Uterus (tissue), 4 donors: ENCODE results near the gene NMT1. TPM values are rescaled to one million over a fixed set of nuclear protein-coding genes. Genes with fewer than 3 reads are reported as not detected.
A peak's percentile ranks its signal among the peaks of the same experiment; 100 is the strongest.

Source experiments
- DNase-seq, 2 donors: peaks; one replicate each; pipeline ENCODE4 v3.0.0-alpha.2; 2019 to 2020
- H3K27ac ChIP-seq, 2 donors: fragments of 200-600 bp; sonication (generic); 1 replicate in 1 of 2; 2 replicates in 1 of 2; pipeline ENCODE4 v1.5.1; 2016 to 2018
- H3K27me3 ChIP-seq, 2 donors: fragments of 200-600 bp; sonication (generic); one replicate each; pipeline ENCODE4 v1.5.1; 2018 to 2019; ENCODE audit warnings: control low read depth in 1 of 2
- H3K36me3 ChIP-seq, 2 donors: fragments of 200-600 bp; sonication (generic); one replicate each; pipeline ENCODE4 v1.5.1; 2019; ENCODE audit warnings: control low read depth in 1 of 2
- H3K4me1 ChIP-seq, 2 donors: fragments of 200-600 bp; sonication (generic); one replicate each; pipeline ENCODE4 v1.5.1; 2018 to 2019; ENCODE audit warnings: control low read depth in 1 of 2
- H3K4me3 ChIP-seq, 2 donors: fragments of 200-600 bp; sonication (generic); 1 replicate in 1 of 2; 2 replicates in 1 of 2; pipeline ENCODE4 v1.5.1; 2018 to 2019; ENCODE audit warnings: mild to moderate bottlenecking in 1 of 2
- H3K9me3 ChIP-seq, 2 donors: fragments of 200-600 bp; sonication (generic); one replicate each; pipeline ENCODE4 v1.5.1; 2019; ENCODE audit warnings: control low read depth in 1 of 2
- POLR2A ChIP-seq, 2 donors: fragments of 450-650 bp; IDR thresholded peaks; one replicate each; pipeline ENCODE4 v1.6.1; 2016; ENCODE audit warnings: antibody characterized with exemption in 2 of 2, mild to moderate bottlenecking in 1 of 2, moderate library complexity in 1 of 2
- intact Hi-C: fragments of 100-400 bp; cut with DNase I; formaldehyde crosslinking; loops from one replicate; pipeline ENCODE4 v1.15.1; 2023; ENCODE audit warnings: low total_unique reads
- total RNA-seq, 4 donors: library from RNA; depleted of rRNA in 3 of 4; stranded (reverse); fragments of >200 nt in 3 of 4; gene quantifications; one replicate each; pipeline versions ENCODE4 v1.1.0 to v1.2.4, GENCODE V29; 2014 to 2023
- TF ChIP-seq, protein P1 (sequence below), 4 experiments: fragments of 200-600 bp in 2 of 4; fragments of 450-650 bp in 2 of 4; sonication (generic) in 2 of 4; IDR thresholded peaks; one replicate each; pipeline ENCODE4 v1.5.1; 2016 to 2019; ENCODE audit warnings: antibody characterized with exemption in 4 of 4, mild to moderate bottlenecking in 2 of 4, moderate library complexity in 1 of 4
- donor health status: DM: yes; HTN: yes; CAD: no.

The NMT1 gene
- total RNA-seq, 4 donors from 2014 or later = 25.6 to 115 (median 72.3) TPM

DNA sequence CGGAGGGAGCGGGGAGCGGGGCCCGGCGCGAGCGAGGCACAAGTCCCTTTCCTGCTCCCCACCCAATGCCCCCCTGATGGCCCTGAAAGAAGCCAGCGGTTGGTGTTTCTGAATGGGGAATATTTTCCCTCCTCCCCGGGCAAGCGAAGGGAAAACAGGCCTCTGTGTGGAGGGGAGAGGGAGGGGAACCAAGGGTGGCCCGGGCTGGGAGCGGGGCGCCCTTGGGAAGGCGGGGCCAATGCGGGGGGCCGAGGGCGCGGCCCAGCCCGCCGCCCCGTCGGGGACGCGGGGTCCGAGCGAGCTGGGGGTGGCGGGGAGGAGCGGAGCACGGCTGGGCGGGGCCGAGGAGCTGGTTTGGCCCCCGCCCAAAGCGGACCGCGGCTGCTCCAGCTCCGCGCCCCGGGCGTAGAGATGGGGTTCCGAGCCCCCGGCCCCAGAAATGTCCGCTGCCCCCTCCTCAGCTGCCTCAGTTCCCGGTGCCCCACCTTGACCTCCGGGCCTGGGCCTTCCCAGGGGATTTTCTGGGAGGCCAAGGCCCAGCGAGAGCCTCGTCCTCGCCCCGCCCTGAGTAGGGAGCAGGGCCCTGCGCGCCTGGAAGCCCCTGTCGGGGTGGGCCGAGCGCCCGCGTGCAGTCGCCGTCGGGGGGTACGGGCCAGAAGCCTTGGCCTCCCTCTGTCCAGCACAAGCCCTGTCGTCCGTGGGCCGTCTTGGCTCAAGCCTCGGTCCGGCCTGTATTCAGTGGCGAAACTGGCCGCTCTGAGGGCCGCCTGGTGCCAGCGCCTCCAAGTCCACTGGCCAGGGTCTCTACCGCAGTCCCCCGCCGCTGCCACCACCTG, 83.3 kb downstream of the NMT1 start:
- H3K27ac ChIP-seq = peak overlapping the region; percentile 94 to 99
- intact Hi-C loops = no loop called here
- H3K36me3 ChIP-seq = no peaks in the 10 kb centered on the region
- H3K27me3 ChIP-seq = no peaks in the 10 kb centered on the region
- peaks cover 5 to 7% of the 10 kb centered on the region in 2 donors for H3K4me1 ChIP-seq
- peak overlapping the region; percentile 33 to 46 for H3K4me3 ChIP-seq
- peak; percentile 67 to 79 for DNase-seq
- H3K9me3 ChIP-seq = no peaks in the 10 kb centered on the region
- TF ChIP-seq, protein P1, sequence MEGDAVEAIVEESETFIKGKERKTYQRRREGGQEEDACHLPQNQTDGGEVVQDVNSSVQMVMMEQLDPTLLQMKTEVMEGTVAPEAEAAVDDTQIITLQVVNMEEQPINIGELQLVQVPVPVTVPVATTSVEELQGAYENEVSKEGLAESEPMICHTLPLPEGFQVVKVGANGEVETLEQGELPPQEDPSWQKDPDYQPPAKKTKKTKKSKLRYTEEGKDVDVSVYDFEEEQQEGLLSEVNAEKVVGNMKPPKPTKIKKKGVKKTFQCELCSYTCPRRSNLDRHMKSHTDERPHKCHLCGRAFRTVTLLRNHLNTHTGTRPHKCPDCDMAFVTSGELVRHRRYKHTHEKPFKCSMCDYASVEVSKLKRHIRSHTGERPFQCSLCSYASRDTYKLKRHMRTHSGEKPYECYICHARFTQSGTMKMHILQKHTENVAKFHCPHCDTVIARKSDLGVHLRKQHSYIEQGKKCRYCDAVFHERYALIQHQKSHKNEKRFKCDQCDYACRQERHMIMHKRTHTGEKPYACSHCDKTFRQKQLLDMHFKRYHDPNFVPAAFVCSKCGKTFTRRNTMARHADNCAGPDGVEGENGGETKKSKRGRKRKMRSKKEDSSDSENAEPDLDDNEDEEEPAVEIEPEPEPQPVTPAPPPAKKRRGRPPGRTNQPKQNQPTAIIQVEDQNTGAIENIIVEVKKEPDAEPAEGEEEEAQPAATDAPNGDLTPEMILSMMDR (IDR thresholded peaks at IDR 0.05) = no peak
- TF ChIP-seq POLR2A (IDR thresholded peaks at IDR 0.05) = no peak

DNA sequence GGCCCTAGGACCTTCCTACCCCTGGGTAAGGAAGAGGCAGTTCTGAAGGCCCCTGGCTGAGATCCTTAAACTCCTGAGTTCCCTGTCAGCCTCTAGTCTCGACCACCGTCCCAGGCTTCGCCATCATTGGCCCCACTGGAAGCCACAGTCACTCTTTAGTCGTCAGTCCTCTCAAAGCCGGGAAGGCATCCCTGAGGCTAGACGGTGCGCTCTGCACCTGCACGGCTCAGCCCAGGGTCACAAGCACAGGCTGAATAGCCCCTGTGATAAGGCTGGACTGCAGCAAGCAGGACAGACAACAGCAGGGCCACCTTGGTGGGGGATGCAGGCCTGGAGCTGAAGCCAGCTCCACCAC, 83.9 kb downstream of the NMT1 start:
- Histone ChIP-seq H3K4me1 (peaks cover 5 to 7% of the 10 kb centered on the region in 2 donors), H3K27ac (peak overlapping the region; percentile 94 to 99), H3K27me3 (no peaks in the 10 kb centered on the region), H3K4me3 (peak overlapping the region; percentile 33 to 46), H3K36me3 (no peaks in the 10 kb centered on the region), H3K9me3 (no peaks in the 10 kb centered on the region)
- intact Hi-C loops = no loop called here
- DNase-seq = peak in 1 of 2 donors; percentile 32
- no peak for TF ChIP-seq POLR2A (IDR thresholded peaks at IDR 0.05)
- TF ChIP-seq, protein P1 (IDR thresholded peaks at IDR 0.05) = no peak

DNA sequence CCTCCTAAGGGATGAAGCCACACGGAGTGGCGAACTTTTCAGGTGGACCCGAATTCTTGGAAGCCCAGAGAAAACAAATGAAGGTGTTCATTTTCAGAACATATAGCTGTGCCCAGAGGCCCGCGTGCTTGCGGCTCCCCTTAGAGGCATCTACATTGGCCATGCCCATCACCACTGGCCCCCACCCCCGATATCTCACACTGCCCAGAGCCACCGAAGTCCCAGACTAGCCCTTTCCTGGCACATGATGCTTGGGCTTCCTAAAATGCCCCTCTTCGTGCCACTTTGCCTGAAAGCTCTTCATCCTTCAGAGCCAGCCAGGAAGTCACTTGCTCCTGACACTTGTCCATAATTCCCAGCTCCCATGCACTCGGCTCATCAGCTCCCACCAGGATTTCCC, 85.0 kb downstream of the NMT1 start:
- Histone ChIP-seq H3K4me1 (peaks cover 7% of the 10 kb centered on the region in 2 donors), H3K9me3 (no peaks in the 10 kb centered on the region), H3K27ac (peak overlapping the region; percentile 99), H3K27me3 (no peaks in the 10 kb centered on the region), H3K36me3 (no peaks in the 10 kb centered on the region), H3K4me3 (no peak overlapping the region)
- no peak for DNase-seq
- TF ChIP-seq, protein P1 (IDR thresholded peaks at IDR 0.05) = no peak
- TF ChIP-seq POLR2A (IDR thresholded peaks at IDR 0.05) = no peak
- intact Hi-C loops = no loop called here

DNA sequence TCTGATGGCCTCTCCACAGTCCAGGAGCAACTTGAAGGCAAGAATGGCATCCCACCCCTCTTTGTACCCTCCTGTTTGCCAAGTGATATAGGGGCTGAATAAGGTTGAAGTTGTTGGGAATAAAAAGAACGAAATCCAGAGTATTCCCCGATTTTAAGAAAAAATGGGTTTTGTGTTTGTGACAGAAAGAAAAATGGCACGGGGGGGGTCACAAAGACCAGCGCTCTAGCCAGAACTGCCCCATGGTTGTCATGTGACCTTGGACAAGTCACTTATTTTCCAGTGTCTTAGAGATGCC, 85.4 kb downstream of the NMT1 start:
- Histone ChIP-seq H3K9me3 (no peaks in the 10 kb centered on the region), H3K4me1 (peaks cover 7 to 8% of the 10 kb centered on the region in 2 donors), H3K36me3 (no peaks in the 10 kb centered on the region), H3K27ac (peak overlapping the region; percentile 99), H3K27me3 (no peaks in the 10 kb centered on the region), H3K4me3 (peak overlapping the region in 1 of 2 donors; percentile 74)
- TF ChIP-seq, protein P1 (IDR thresholded peaks at IDR 0.05) = no peak
- TF ChIP-seq POLR2A (IDR thresholded peaks at IDR 0.05) = no peak
- DNase-seq = no peak
- intact Hi-C loops = no loop called here

DNA sequence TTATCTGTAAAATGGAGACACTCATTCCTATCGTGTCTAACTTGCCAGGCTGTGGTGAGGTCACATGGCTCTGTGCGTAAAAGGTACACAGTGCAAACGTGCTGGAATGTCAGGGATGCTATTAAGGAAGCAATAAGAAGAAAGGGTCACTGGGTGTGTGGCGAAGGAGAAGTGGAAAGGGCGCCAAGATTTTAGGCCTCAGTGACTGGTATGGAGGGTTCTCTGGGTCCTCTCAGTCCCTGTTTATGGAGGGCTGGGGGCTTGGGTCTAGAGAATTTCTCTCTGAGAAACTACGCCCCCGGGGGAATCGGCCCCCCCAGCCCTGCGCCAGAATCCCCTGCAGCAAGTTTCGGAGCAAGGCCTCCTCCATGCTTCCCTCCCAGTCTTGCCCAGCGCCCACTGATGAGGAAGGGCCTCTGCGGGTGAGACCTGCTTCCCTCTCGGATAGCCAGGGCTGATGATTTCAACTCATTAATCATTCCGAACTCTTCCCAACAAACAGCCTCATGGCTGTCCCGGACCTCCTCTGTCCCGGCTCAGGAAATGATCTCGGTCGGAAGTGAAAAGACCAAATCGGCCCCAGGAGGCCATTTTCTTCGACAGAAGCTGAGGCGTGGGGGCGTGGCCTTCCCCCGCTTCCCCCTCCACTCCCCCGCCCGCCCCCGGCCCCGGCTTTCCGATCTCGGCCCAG, 85.9 kb downstream of the NMT1 start:
- H3K9me3 ChIP-seq = no peaks in the 10 kb centered on the region
- peaks cover 7 to 8% of the 10 kb centered on the region in 2 donors for H3K4me1 ChIP-seq
- TF ChIP-seq POLR2A (IDR thresholded peaks at IDR 0.05) = peak in 1 of 2 donors; percentile 3
- TF ChIP-seq, protein P1 (IDR thresholded peaks at IDR 0.05) = no peak
- peak in 1 of 2 donors; percentile 67 for DNase-seq
- H3K27me3 ChIP-seq = no peaks in the 10 kb centered on the region
- intact Hi-C loops = no loop called here
- peak overlapping the region; percentile 99 for H3K27ac ChIP-seq
- H3K36me3 ChIP-seq = no peaks in the 10 kb centered on the region
- H3K4me3 ChIP-seq = peak overlapping the region; percentile 74 to 76
